GM12873 (cell line): ENCODE measurements around the gene IFTAP.

Source experiments
- TF ChIP-seq, protein P1 (sequence below): IDR thresholded peaks from 2 replicates; pipeline ENCODE4 v1.5.1; 2012; ENCODE audit warnings: low read depth, mild to moderate bottlenecking, moderate library complexity, low read length, control low read depth; ENCODE audit not compliant: insufficient read depth; ENCODE audit errors: missing control alignments

The IFTAP gene

DNA sequence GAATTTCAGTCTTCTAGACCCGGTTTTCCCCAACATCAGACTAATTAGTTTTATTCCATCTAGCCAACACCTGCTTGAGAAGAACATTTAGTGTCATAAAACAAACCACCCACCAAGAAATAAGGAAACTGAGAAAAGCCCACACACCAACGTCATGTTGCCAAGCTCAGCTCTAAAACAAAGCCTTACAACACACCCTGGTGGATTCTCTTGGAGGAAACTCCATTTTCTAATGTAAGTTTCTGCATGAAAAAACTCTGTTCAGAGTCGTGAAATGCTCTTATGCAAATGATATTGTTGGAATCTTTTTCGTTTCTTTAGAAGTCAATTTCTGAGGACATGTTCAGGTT, 108.7 kb downstream of the IFTAP start:
- TF ChIP-seq, protein P1, sequence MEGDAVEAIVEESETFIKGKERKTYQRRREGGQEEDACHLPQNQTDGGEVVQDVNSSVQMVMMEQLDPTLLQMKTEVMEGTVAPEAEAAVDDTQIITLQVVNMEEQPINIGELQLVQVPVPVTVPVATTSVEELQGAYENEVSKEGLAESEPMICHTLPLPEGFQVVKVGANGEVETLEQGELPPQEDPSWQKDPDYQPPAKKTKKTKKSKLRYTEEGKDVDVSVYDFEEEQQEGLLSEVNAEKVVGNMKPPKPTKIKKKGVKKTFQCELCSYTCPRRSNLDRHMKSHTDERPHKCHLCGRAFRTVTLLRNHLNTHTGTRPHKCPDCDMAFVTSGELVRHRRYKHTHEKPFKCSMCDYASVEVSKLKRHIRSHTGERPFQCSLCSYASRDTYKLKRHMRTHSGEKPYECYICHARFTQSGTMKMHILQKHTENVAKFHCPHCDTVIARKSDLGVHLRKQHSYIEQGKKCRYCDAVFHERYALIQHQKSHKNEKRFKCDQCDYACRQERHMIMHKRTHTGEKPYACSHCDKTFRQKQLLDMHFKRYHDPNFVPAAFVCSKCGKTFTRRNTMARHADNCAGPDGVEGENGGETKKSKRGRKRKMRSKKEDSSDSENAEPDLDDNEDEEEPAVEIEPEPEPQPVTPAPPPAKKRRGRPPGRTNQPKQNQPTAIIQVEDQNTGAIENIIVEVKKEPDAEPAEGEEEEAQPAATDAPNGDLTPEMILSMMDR: no peak
